HG03354 (cell line): ENCODE results near the gene PUS7L.
"Not testable (repeated sequence)": the region's sequence is repeated elsewhere in the genome, so short reads cannot be mapped to it uniquely, and the experiment has no call there.

Experiments used
- ATAC-seq: cut with Tn5 transposase; IDR thresholded peaks from one replicate; pipeline ENCODE4 v1.9.1; 2021; ENCODE audit warnings: mild to moderate bottlenecking; ENCODE audit not compliant: unreplicated experiment, poor library complexity, severe bottlenecking

Gene PUS7L

GRCh38 chr12:43751360-43751759 lies 7.2 kb downstream of the PUS7L start:
- not testable (repeated sequence) for ATAC-seq

- no peak for ATAC-seq
Observed at GRCh38 chr12:43750814-43751213, 7.8 kb downstream of the PUS7L start.

GRCh38 chr12:43749016-43749415 lies 9.6 kb downstream of the PUS7L start:
- no peak for ATAC-seq

GRCh38 chr12:43744826-43745225 lies 13.8 kb downstream of the PUS7L start:
- no peak for ATAC-seq

- no peak for ATAC-seq
Observed at GRCh38 chr12:43742106-43742505, 16.5 kb downstream of the PUS7L start.

GRCh38 chr12:43740511-43741100 lies 18.0 kb downstream of the PUS7L start:
- no peak for ATAC-seq

- ATAC-seq = no peak
Observed at GRCh38 chr12:43737646-43738045, 20.9 kb downstream of the PUS7L start.

GRCh38 chr12:43736927-43737440 lies 21.6 kb downstream of the PUS7L start:
- no peak for ATAC-seq

- ATAC-seq = no peak
Observed at GRCh38 chr12:43733687-43734086, 24.9 kb downstream of the PUS7L start.

GRCh38 chr12:43730283-43730682 lies 28.3 kb downstream of the PUS7L start:
- ATAC-seq = no peak

- ATAC-seq = no peak
Observed at GRCh38 chr12:43728698-43729097, 29.9 kb downstream of the PUS7L start.

- ATAC-seq = no peak
Observed at GRCh38 chr12:43728117-43728516, 30.5 kb downstream of the PUS7L start.

- ATAC-seq = no peak
Observed at GRCh38 chr12:43723134-43723533, 35.5 kb downstream of the PUS7L start.

GRCh38 chr12:43722621-43723020 lies 36.0 kb downstream of the PUS7L start:
- ATAC-seq = no peak

- no peak for ATAC-seq
Observed at GRCh38 chr12:43711348-43711747, 47.2 kb downstream of the PUS7L start.

- ATAC-seq = not testable (repeated sequence)
Observed at GRCh38 chr12:43703772-43704171, 54.8 kb downstream of the PUS7L start.

GRCh38 chr12:43701194-43701593 lies 57.4 kb downstream of the PUS7L start:
- not testable (repeated sequence) for ATAC-seq

- no peak for ATAC-seq
Observed at GRCh38 chr12:43696154-43696553, 62.4 kb downstream of the PUS7L start.

GRCh38 chr12:43694879-43695278 lies 63.7 kb downstream of the PUS7L start:
- no peak for ATAC-seq

GRCh38 chr12:43692064-43692463 lies 66.5 kb downstream of the PUS7L start:
- ATAC-seq = no peak

- not testable (repeated sequence) for ATAC-seq
Observed at GRCh38 chr12:43685491-43685890, 73.1 kb downstream of the PUS7L start.
